WTC11 (cell line): ENCODE measurements around the gene GABBR1. TPM values are rescaled to one million over a fixed set of nuclear protein-coding genes. Genes with fewer than 3 reads are reported as not detected.

ENCODE experiments used
- ATAC-seq: fragments of 200-7000 bp; cut with Tn5 transposase; 2 replicates; pipeline ENCODE4 v1.10.0; 2021; ENCODE audit warnings: mild to moderate bottlenecking, moderate library complexity
- CTCF ChIA-PET: fragments of 300-600 bp; sonication (Branson Sonifier 250); formaldehyde crosslinking; loops from one replicate; lab custom pipeline; 2021; ENCODE audit warnings: antibody characterized with exemption; lab: Charles Lee
- POLR2A ChIA-PET: fragments of 350-600 bp; sonication (Branson Sonifier 250); formaldehyde crosslinking; loops from one replicate; lab custom pipeline; 2021; ENCODE audit warnings: antibody characterized with exemption; lab: Charles Lee
- DNase-seq: peaks from one replicate; pipeline ENCODE4 v3.0.0; 2021; ENCODE audit warnings: low spot score
- H3K27ac Mint-ChIP-seq: 2 replicates; pipeline ENCODE4 v1.8.0; 2021; ENCODE audit warnings: mixed read lengths
- H3K27me3 Mint-ChIP-seq: 2 replicates; pipeline ENCODE4 v1.8.0; 2021; ENCODE audit warnings: low read depth, mild to moderate bottlenecking, moderate library complexity, mixed read lengths
- H3K36me3 Mint-ChIP-seq: 2 replicates; pipeline ENCODE4 v1.8.0; 2021; ENCODE audit warnings: mixed read lengths
- H3K4me1 Mint-ChIP-seq: 2 replicates; pipeline ENCODE4 v1.8.0; 2022; ENCODE audit warnings: mixed read lengths
- H3K4me3 Mint-ChIP-seq: 2 replicates; pipeline ENCODE4 v1.8.0; 2021; ENCODE audit warnings: mild to moderate bottlenecking, moderate library complexity, mixed read lengths
- H3K9me3 Mint-ChIP-seq: 2 replicates; pipeline ENCODE4 v1.8.0; 2021; ENCODE audit warnings: mixed read lengths
- ATF1 ChIP-seq: sonication (generic); formaldehyde crosslinking; IDR thresholded peaks from 2 replicates; pipeline ENCODE4 v1.8.1; 2023; ENCODE audit warnings: mild to moderate bottlenecking, moderate library complexity, missing genetic modification reagents
- CREM ChIP-seq: sonication (generic); formaldehyde crosslinking; IDR thresholded peaks from 2 replicates; pipeline ENCODE4 v1.8.1; 2022; ENCODE audit warnings: mild to moderate bottlenecking, missing genetic modification reagents, moderate library complexity
- ESRRA ChIP-seq: sonication (generic); formaldehyde crosslinking; IDR thresholded peaks from 2 replicates; pipeline ENCODE4 v1.8.1; 2022; ENCODE audit warnings: mild to moderate bottlenecking, missing genetic modification reagents, borderline replicate concordance
- ETV6 ChIP-seq: sonication (generic); formaldehyde crosslinking; IDR thresholded peaks from 2 replicates; pipeline ENCODE4 v1.8.1; 2022; ENCODE audit warnings: mild to moderate bottlenecking, missing genetic modification reagents
- FOXK1 ChIP-seq: sonication (generic); formaldehyde crosslinking; IDR thresholded peaks from 2 replicates; pipeline ENCODE4 v1.8.0; 2022; ENCODE audit warnings: mild to moderate bottlenecking, moderate library complexity, missing genetic modification reagents
- FOXP4 ChIP-seq: sonication (generic); formaldehyde crosslinking; IDR thresholded peaks from 2 replicates; pipeline ENCODE4 v1.8.0; 2022; ENCODE audit warnings: mild to moderate bottlenecking, missing genetic modification reagents
- IRF2 ChIP-seq: sonication (generic); formaldehyde crosslinking; IDR thresholded peaks from 2 replicates; pipeline ENCODE4 v1.8.0; 2022; ENCODE audit warnings: low read depth, missing genetic modification reagents, borderline replicate concordance
- MAX ChIP-seq: sonication (generic); formaldehyde crosslinking; IDR thresholded peaks from 2 replicates; pipeline ENCODE4 v1.8.0; 2022; ENCODE audit warnings: mild to moderate bottlenecking, missing genetic modification reagents
- MXD4 ChIP-seq: fragments of 250-450 bp; sonication (Bioruptor Pico); IDR thresholded peaks from 2 replicates; pipeline ENCODE4 v1.8.0; 2021; ENCODE audit warnings: mild to moderate bottlenecking, moderate library complexity, borderline replicate concordance
- NFATC4 ChIP-seq: fragments of 250-450 bp; sonication (Bioruptor Pico); IDR thresholded peaks from 2 replicates; pipeline ENCODE4 v1.9.0; 2021; ENCODE audit warnings: mild to moderate bottlenecking
- NFYB ChIP-seq: sonication (generic); formaldehyde crosslinking; conservative IDR thresholded peaks from 2 replicates; pipeline ENCODE4 v1.8.0; 2022; ENCODE audit warnings: low read depth, missing genetic modification reagents
- NR1H2 ChIP-seq: sonication (generic); formaldehyde crosslinking; IDR thresholded peaks from 2 replicates; pipeline ENCODE4 v1.9.0; 2021; ENCODE audit warnings: mild to moderate bottlenecking, moderate library complexity, missing genetic modification reagents
- NR2C2 ChIP-seq: sonication (generic); formaldehyde crosslinking; IDR thresholded peaks from 2 replicates; pipeline ENCODE4 v1.8.0; 2022; ENCODE audit warnings: mild to moderate bottlenecking, missing genetic modification reagents
- RELA ChIP-seq: sonication (generic); formaldehyde crosslinking; IDR thresholded peaks from 2 replicates; pipeline ENCODE4 v1.8.1; 2022; ENCODE audit warnings: missing genetic modification reagents, mild to moderate bottlenecking, borderline replicate concordance
- RORB ChIP-seq: fragments of 250-450 bp; sonication (Bioruptor Pico); IDR thresholded peaks from 2 replicates; pipeline ENCODE4 v1.9.0; 2021; ENCODE audit warnings: mild to moderate bottlenecking
- SMAD4 ChIP-seq: sonication (generic); formaldehyde crosslinking; IDR thresholded peaks from 2 replicates; pipeline ENCODE4 v1.8.0; 2022; ENCODE audit warnings: mild to moderate bottlenecking, missing genetic modification reagents
- TEAD1 ChIP-seq: sonication (generic); formaldehyde crosslinking; IDR thresholded peaks from 2 replicates; pipeline ENCODE4 v1.8.0; 2022; ENCODE audit warnings: mild to moderate bottlenecking, missing genetic modification reagents
- USF1 ChIP-seq: sonication (generic); formaldehyde crosslinking; IDR thresholded peaks from 2 replicates; pipeline ENCODE4 v1.8.0; 2022; ENCODE audit warnings: mild to moderate bottlenecking, missing genetic modification reagents
- USF2 ChIP-seq: sonication (generic); formaldehyde crosslinking; IDR thresholded peaks from 2 replicates; pipeline ENCODE4 v1.8.1; 2023; ENCODE audit warnings: mild to moderate bottlenecking, missing genetic modification reagents, moderate library complexity
- ZBTB21 ChIP-seq: sonication (generic); formaldehyde crosslinking; IDR thresholded peaks from 2 replicates; pipeline ENCODE4 v1.8.1; 2023; ENCODE audit warnings: mild to moderate bottlenecking, missing genetic modification reagents, borderline replicate concordance
- ZNF138 ChIP-seq: sonication (generic); formaldehyde crosslinking; conservative IDR thresholded peaks from 2 replicates; pipeline ENCODE4 v1.8.1; 2022; ENCODE audit warnings: mild to moderate bottlenecking, moderate library complexity, missing genetic modification reagents
- ZNF219 ChIP-seq: sonication (generic); formaldehyde crosslinking; IDR thresholded peaks from 2 replicates; pipeline ENCODE4 v1.8.0; 2023; ENCODE audit warnings: missing genetic modification reagents, mild to moderate bottlenecking, borderline replicate concordance
- ZNF232 ChIP-seq: sonication (generic); formaldehyde crosslinking; IDR thresholded peaks from 2 replicates; pipeline ENCODE4 v1.8.0; 2022; ENCODE audit warnings: mild to moderate bottlenecking, missing genetic modification reagents
- ZNF263 ChIP-seq: sonication (generic); formaldehyde crosslinking; IDR thresholded peaks from 2 replicates; pipeline ENCODE4 v1.8.1; 2022; ENCODE audit warnings: low read depth, mild to moderate bottlenecking, moderate library complexity, missing genetic modification reagents
- ZNF317 ChIP-seq: sonication (generic); formaldehyde crosslinking; IDR thresholded peaks from 2 replicates; pipeline ENCODE4 v1.8.1; 2023; ENCODE audit warnings: low read depth, mild to moderate bottlenecking, moderate library complexity, missing genetic modification reagents, borderline replicate concordance
- ZNF671 ChIP-seq: fragments of 250-450 bp; sonication (Bioruptor Pico); IDR thresholded peaks from 2 replicates; pipeline ENCODE4 v1.8.0; 2021; ENCODE audit warnings: mild to moderate bottlenecking
- total RNA-seq: library from RNA; stranded (reverse); gene quantifications from 3 replicates; pipeline ENCODE4 v1.2.3, GENCODE V29; 2021

GABBR1 gene
- total RNA-seq, 1 experiment from 2014 or later: 107 TPM

- ChIA-PET POLR2A (interaction anchor here (0.9 kb wide), 1 partner anchor 26 kb away, joined by 3 read pairs; no protein-coding TSS in a partner anchor), CTCF (interaction anchor here (0.9 to 6.4 kb wide), 8 partner anchors 9 to 207 kb away, joined by 3 to 63 read pairs (median 8); no protein-coding TSS in a partner anchor)
- Mint-ChIP-seq H3K4me3 (peak overlapping the region; percentile 87), H3K4me1 (peaks cover 83% of the 10 kb centered on the region), H3K9me3 (no peaks in the 10 kb centered on the region), H3K27me3 (no peaks in the 10 kb centered on the region), H3K36me3 (peaks cover 20% of the 10 kb centered on the region), H3K27ac (peak overlapping the region; percentile 82)
- DNase-seq: peak; percentile 23
- no peak for TF ChIP-seq ZBTB21 (CRISPR knock-in tag)
- no peak for TF ChIP-seq ZNF671
- TF ChIP-seq MAX (CRISPR knock-in tag): 0 out of 2 replicates have a peak, but pooled peaks have one; percentile 40
- TF ChIP-seq MXD4 (CRISPR knock-in tag): no peak
- TF ChIP-seq FOXK1 (CRISPR knock-in tag): no peak
- TF ChIP-seq ESRRA (CRISPR knock-in tag): no peak
- TF ChIP-seq ZNF232 (CRISPR knock-in tag): 0 out of 2 replicates have a peak, but pooled peaks have one; percentile 48
- TF ChIP-seq NFYB (CRISPR knock-in tag): no peak
- 0 out of 2 replicates have a peak, but pooled peaks have one; percentile 43 for TF ChIP-seq ZNF219 (CRISPR knock-in tag)
- no peak for ATAC-seq
Measured at GRCh38 chr6:29626948-29627754, 5.8 kb downstream of the GABBR1 start.

- H3K4me1 Mint-ChIP-seq: peaks cover 78% of the 10 kb centered on the region
- CTCF ChIA-PET: interaction anchor here (0.8 to 6.4 kb wide), 7 partner anchors 8 to 28 kb away, joined by 3 to 63 read pairs (median 5); partner anchors contain the start of gene GABBR1
- peak overlapping the region; percentile 87 for H3K4me3 Mint-ChIP-seq
- no peaks in the 10 kb centered on the region for H3K27me3 Mint-ChIP-seq
- H3K9me3 Mint-ChIP-seq: no peaks in the 10 kb centered on the region
- no peak for ATAC-seq
- TF ChIP-seq ETV6: no peak
- peak; percentile 61; the same call in 1 of the 2 replicates for TF ChIP-seq USF1 (CRISPR knock-in tag)
- no peak for TF ChIP-seq ZNF671
- peak; percentile 60; the same call in 1 of the 2 replicates for TF ChIP-seq USF2 (CRISPR knock-in tag)
- no peak for TF ChIP-seq ZNF138 (CRISPR knock-in tag)
- TF ChIP-seq NFYB (CRISPR knock-in tag): no peak
- DNase-seq: no peak
- POLR2A ChIA-PET: no interaction called here
- H3K36me3 Mint-ChIP-seq: peaks cover 37% of the 10 kb centered on the region
- H3K27ac Mint-ChIP-seq: peak overlapping the region; percentile 82
Measured at GRCh38 chr6:29625337-29625930, 7.5 kb downstream of the GABBR1 start.

- peak; percentile 4 for ATAC-seq
- H3K4me3 Mint-ChIP-seq: peak overlapping the region; percentile 87
- H3K27ac Mint-ChIP-seq: peak overlapping the region; percentile 66
- ChIA-PET POLR2A (interaction anchor here (0.7 to 1.7 kb wide), 2 partner anchors 9 to 26 kb away, joined by 3 to 9 read pairs; partner anchors contain the start of gene GABBR1), CTCF (interaction anchor here (0.9 to 6.4 kb wide), 9 partner anchors 9 to 72 kb away, joined by 3 to 63 read pairs (median 5); partner anchors contain the start of gene GABBR1)
- no peaks in the 10 kb centered on the region for H3K9me3 Mint-ChIP-seq
- H3K27me3 Mint-ChIP-seq: no peaks in the 10 kb centered on the region
- peak; percentile 55 for DNase-seq
- H3K4me1 Mint-ChIP-seq: peaks cover 71% of the 10 kb centered on the region
- peaks cover 46% of the 10 kb centered on the region for H3K36me3 Mint-ChIP-seq
- TF ChIP-seq ATF1 (CRISPR knock-in tag): no peak
- TF ChIP-seq ZNF671: no peak
- TF ChIP-seq NR2C2 (CRISPR knock-in tag): no peak
- no peak for TF ChIP-seq NR1H2 (CRISPR knock-in tag)
- TF ChIP-seq ZNF317: no peak
- TF ChIP-seq CREM (CRISPR knock-in tag): 0 out of 2 replicates have a peak, but pooled peaks have one; percentile 34
- peak; percentile 62; the same call in 1 of the 2 replicates for TF ChIP-seq TEAD1 (CRISPR knock-in tag)
- no peak for TF ChIP-seq MAX (CRISPR knock-in tag)
- TF ChIP-seq RORB (CRISPR knock-in tag): no peak
- no peak for TF ChIP-seq RELA (CRISPR knock-in tag)
- TF ChIP-seq ZBTB21 (CRISPR knock-in tag): no peak
- peak; percentile 85; the same call in 1 of the 2 replicates for TF ChIP-seq FOXP4 (CRISPR knock-in tag)
- no peak for TF ChIP-seq ESRRA (CRISPR knock-in tag)
- TF ChIP-seq SMAD4 (CRISPR knock-in tag): no peak
- TF ChIP-seq NFATC4 (CRISPR knock-in tag): no peak
- no peak for TF ChIP-seq IRF2 (CRISPR knock-in tag)
- no peak for TF ChIP-seq ZNF263 (CRISPR knock-in tag)
Measured at GRCh38 chr6:29624520-29624961, 8.4 kb downstream of the GABBR1 start.
